SK-N-SH (cell line): ENCODE results near the gene NSF. TPM values are rescaled to one million over a fixed set of nuclear protein-coding genes. Genes with fewer than 3 reads are reported as not detected.
A peak's percentile ranks its signal among the peaks of the same experiment; 100 is the strongest.

ENCODE experiments used
- CTCF ChIA-PET: fragments of 300-600, 350-600 bp; formaldehyde crosslinking; extraction: SDS; loops from one replicate; lab custom pipeline; 2021; lab: Yijun Ruan, JAX
- POLR2A ChIA-PET: fragments of 350-600 bp; sonication (Branson Sonifier 250); formaldehyde crosslinking; extraction: SDS; loops from one replicate; lab custom pipeline; 2020; ENCODE audit warnings: antibody characterized with exemption, inconsistent platforms; lab: Yijun Ruan, JAX
- DNase-seq: peaks from one replicate; pipeline ENCODE4 v3.0.0; 2012
- H2AFZ ChIP-seq: fragments of 200-600 bp; sonication (generic); 2 replicates; pipeline ENCODE4 v1.8.1; 2016; ENCODE audit warnings: antibody characterized with exemption, mild to moderate bottlenecking, low read depth
- H3F3A ChIP-seq: fragments of 200-600 bp; sonication (generic); replicated peaks from 2 replicates; pipeline ENCODE3; 2016; ENCODE audit warnings: antibody characterized with exemption, mild to moderate bottlenecking; ENCODE audit not compliant: insufficient read depth
- H3K27ac ChIP-seq, 2 experiments: fragments of 200-500 bp in 1 of 2; fragments of 200-600 bp in 1 of 2; sonication (Bioruptor generic) in 1 of 2; sonication (generic), shearing (Covaris generic) in 1 of 2; 2 replicates each; pipeline versions ENCODE4 v1.5.1 to v1.6.1; 2014 to 2016; ENCODE audit warnings: low read depth in 2 of 2, inconsistent platforms in 1 of 2, low read length in 1 of 2, mild to moderate bottlenecking in 1 of 2, mixed read lengths in 1 of 2
- H3K27me3 ChIP-seq: fragments of 200-600 bp; sonication (generic), shearing (Covaris generic); 2 replicates; pipeline ENCODE4 v1.6.1; 2016; ENCODE audit warnings: mixed run types; ENCODE audit not compliant: insufficient read depth
- H3K36me3 ChIP-seq, 2 experiments: fragments of 200-500 bp in 1 of 2; fragments of 200-600 bp in 1 of 2; sonication (Bioruptor generic) in 1 of 2; sonication (generic) in 1 of 2; replicated peaks in 1 of 2; 2 replicates each; pipeline versions ENCODE3 to v1.5.1; 2014 to 2016; ENCODE audit warnings: low read length in 1 of 2, mild to moderate bottlenecking in 1 of 2; ENCODE audit not compliant: insufficient read depth in 2 of 2, control insufficient read depth in 1 of 2
- H3K4me1 ChIP-seq, 2 experiments: fragments of 200-500 bp in 1 of 2; fragments of 200-600 bp in 1 of 2; sonication (Bioruptor generic) in 1 of 2; sonication (generic), shearing (Covaris generic) in 1 of 2; 2 replicates each; pipeline versions ENCODE4 v1.5.1 to v1.6.1; 2014 to 2016; ENCODE audit warnings: low read depth in 1 of 2, low read length in 1 of 2, mixed run types in 1 of 2; ENCODE audit not compliant: insufficient read depth in 2 of 2, control insufficient read depth in 1 of 2
- H3K4me2 ChIP-seq: fragments of 200-600 bp; sonication (generic), shearing (Covaris generic); 2 replicates; pipeline ENCODE4 v1.6.1; 2017; ENCODE audit warnings: mixed run types
- H3K4me3 ChIP-seq, 2 experiments: fragments of 200-500 bp in 1 of 2; fragments of 200-600 bp in 1 of 2; sonication (Bioruptor generic) in 1 of 2; sonication (generic), shearing (Covaris generic) in 1 of 2; 2 replicates each; pipeline versions ENCODE4 v1.5.1 to v1.8.1; 2014 to 2016; ENCODE audit warnings: low read depth in 2 of 2, inconsistent platforms in 1 of 2, low read length in 1 of 2, mild to moderate bottlenecking in 1 of 2, mixed read lengths in 1 of 2, moderate library complexity in 1 of 2
- H3K79me2 ChIP-seq: fragments of 200-600 bp; sonication (generic); 2 replicates; pipeline ENCODE4 v1.8.1; 2017; ENCODE audit warnings: mild to moderate bottlenecking; ENCODE audit not compliant: insufficient read depth
- H3K9ac ChIP-seq: fragments of 200-600 bp; sonication (generic); 2 replicates; pipeline ENCODE4 v1.6.1; 2017; ENCODE audit warnings: mixed run types
- H3K9me2 ChIP-seq: fragments of 200-600 bp; sonication (generic); 2 replicates; pipeline ENCODE4 v1.6.1; 2017; ENCODE audit warnings: mixed run types
- H3K9me3 ChIP-seq: fragments of 200-600 bp; sonication (generic); 2 replicates; pipeline ENCODE4 v1.6.1; 2017; ENCODE audit warnings: mixed run types, mild to moderate bottlenecking, moderate library complexity
- H4K20me1 ChIP-seq: fragments of 200-600 bp; sonication (generic); 2 replicates; pipeline ENCODE4 v1.6.1; 2017; ENCODE audit warnings: mild to moderate bottlenecking, mixed run types; ENCODE audit not compliant: insufficient read depth
- FOSL2 ChIP-seq: IDR thresholded peaks from 2 replicates; pipeline ENCODE4 v1.4.0; 2012; ENCODE audit warnings: low read depth, mild to moderate bottlenecking, moderate library complexity, borderline replicate concordance
- GABPA ChIP-seq: IDR thresholded peaks from 2 replicates; pipeline ENCODE4 v1.4.0; 2012; ENCODE audit warnings: low read depth, mild to moderate bottlenecking
- GATA2 ChIP-seq: sonication (generic); formaldehyde crosslinking; IDR thresholded peaks from 2 replicates; pipeline ENCODE4 v1.5.0; 2020; ENCODE audit warnings: mild to moderate bottlenecking, missing genetic modification reagents
- IRF3 ChIP-seq: fragments of 150-350 bp; IDR thresholded peaks from 2 replicates; pipeline ENCODE4 v1.6.1; 2016; ENCODE audit warnings: mild to moderate bottlenecking, low read depth, low read length
- JUND ChIP-seq: IDR thresholded peaks from 2 replicates; pipeline ENCODE4 v1.4.0; 2012
- MAX ChIP-seq: IDR thresholded peaks from 2 replicates; pipeline ENCODE4 v1.4.0; 2012; ENCODE audit warnings: low read depth
- MEF2A ChIP-seq: IDR thresholded peaks from 2 replicates; pipeline ENCODE4 v1.4.0; 2012; ENCODE audit warnings: low read depth, borderline replicate concordance
- NRF1 ChIP-seq: IDR thresholded peaks from 2 replicates; pipeline ENCODE4 v1.6.1; 2012; ENCODE audit warnings: low read depth, mild to moderate bottlenecking, low read length
- PBX3 ChIP-seq: IDR thresholded peaks from 2 replicates; pipeline ENCODE4; 2012
- RCOR1 ChIP-seq: fragments of 150-350 bp; IDR thresholded peaks from 2 replicates; pipeline ENCODE4 v1.6.1; 2017; ENCODE audit warnings: antibody characterized with exemption, low read length
- SIN3A ChIP-seq: IDR thresholded peaks from 2 replicates; pipeline ENCODE4 v1.6.1; 2012; ENCODE audit warnings: low read depth, mild to moderate bottlenecking, low read length, moderate library complexity, borderline replicate concordance
- SMC3 ChIP-seq: IDR thresholded peaks from 2 replicates; pipeline ENCODE4 v1.6.1; 2012; ENCODE audit warnings: low read depth, low read length, improper control_type of control experiment
- TCF12 ChIP-seq: IDR thresholded peaks from 2 replicates; pipeline ENCODE4 v1.4.0; 2012
- USF1 ChIP-seq: IDR thresholded peaks from 2 replicates; pipeline ENCODE4 v1.4.0; 2012; ENCODE audit warnings: low read depth, borderline replicate concordance
- USF2 ChIP-seq: fragments of 150-350 bp; IDR thresholded peaks from 2 replicates; pipeline ENCODE4 v1.6.1; 2017; ENCODE audit warnings: antibody characterized with exemption, low read length, low read depth, borderline replicate concordance
- YY1 ChIP-seq: IDR thresholded peaks from 2 replicates; pipeline ENCODE4 v1.4.0; 2012; ENCODE audit warnings: low read depth, mild to moderate bottlenecking
- WGBS: methylation state at CpG from one replicate; pipeline ENCODE4 v1.1.6; 2017; ENCODE audit warnings: low lambda C conversion rate; 5-methylcytosine and 5-hydroxymethylcytosine counted together
- polyA plus RNA-seq, 3 experiments: library from polyadenylated mRNA; depleted of rRNA; stranded (reverse); fragments of >200 nt; gene quantifications; 2 replicates each; pipeline ENCODE4 v1.2.3, GENCODE V29; 2012

Gene NSF
- polyA plus RNA-seq, 1 of the 3 experiments (the other 2 are of a cell fraction), result 31.4 TPM

- Histone ChIP-seq H3K79me2 (no peaks in the 10 kb centered on the region), H3K9ac (no peak overlapping the region), H3K36me3 (no peaks in the 10 kb centered on the region), H3K9me3 (no peaks in the 10 kb centered on the region), H3K27ac (no peak overlapping the region), H3K9me2 (no peaks in the 10 kb centered on the region), H2AFZ (no peak overlapping the region), H3K4me2 (0 out of 2 replicates have a peak overlapping the region, but pooled peaks have one; percentile 23), H3K27me3 (no peaks in the 10 kb centered on the region), H3F3A (peaks cover 20% of the 10 kb centered on the region)
- POLR2A ChIA-PET, result no interaction called here
- WGBS, result 65% methylated on average over 3 of the region's 3 CpGs
- CTCF ChIA-PET, result interaction anchor here (0.8 to 3.1 kb wide), 6 partner anchors 13 to 178 kb away, joined by 3 to 13 read pairs (median 6); no protein-coding TSS in a partner anchor
- no peak for DNase-seq
- TF ChIP-seq IRF3, result no peak
- no peak for TF ChIP-seq SMC3
- TF ChIP-seq MAX, result no peak
- no peak for TF ChIP-seq USF1
- no peak for TF ChIP-seq MEF2A
- no peak for TF ChIP-seq SIN3A
- no peak for TF ChIP-seq YY1
- TF ChIP-seq RCOR1, result no peak
- TF ChIP-seq GABPA, result no peak
- TF ChIP-seq FOSL2, result no peak
- no peak for TF ChIP-seq GATA2 (CRISPR knock-in tag)
- no peak for TF ChIP-seq USF2
- no peak for TF ChIP-seq JUND
- TF ChIP-seq TCF12, result no peak
- TF ChIP-seq NRF1, result no peak
- no peak for TF ChIP-seq PBX3
- TF ChIP-seq, all 33 proteins: peak for 0
- Histone ChIP-seq H3K4me3 (no peak overlapping the region), H4K20me1 (no peaks in the 10 kb centered on the region), H3K4me1 (peaks cover 16 to 24% of the 10 kb centered on the region in 2 experiments; a peak in 3 of 4 replicates)
Observed at GRCh38 chr17:46763416-46763815, 172.9 kb downstream of the NSF start.
